Measurements from ENCODE around the gene SLC3A2. TPM values are rescaled to one million over a fixed set of nuclear protein-coding genes. Genes with fewer than 3 reads are reported as not detected.

SLC3A2 gene
- total and polyA plus RNA-seq, 2 donors (not counting 3 experiments of a cell fraction or from before 2014, with no cell fraction given): 208 to 337 TPM

GRCh38 chr11:62865635-62866034 lies 15.1 kb upstream of the SLC3A2 start:
- intact Hi-C loops (cut with micrococcal nuclease): no loop called here
- no peak for TF ChIP-seq POLR2AphosphoS5 (IDR thresholded peaks at IDR 0.05; ENCODE audit: insufficient read depth, low read depth, low read length)
- no peak for TF ChIP-seq JUN (IDR thresholded peaks at IDR 0.05; ENCODE audit: borderline replicate concordance, insufficient read depth, insufficient read length, low read depth)
- TF ChIP-seq EZH2 (IDR thresholded peaks at IDR 0.05; ENCODE audit: borderline replicate concordance, low read depth, low read length, severe bottlenecking): no peak
- no peak for TF ChIP-seq GATA2 (IDR thresholded peaks at IDR 0.05; ENCODE audit: insufficient read depth, insufficient read length, low read depth, low read length)
- no peak for TF ChIP-seq MYC (IDR thresholded peaks at IDR 0.05; ENCODE audit: low read depth, low read length)
- TF ChIP-seq FOS (IDR thresholded peaks at IDR 0.05; ENCODE audit: borderline replicate concordance, insufficient read depth, low read length): no peak
- TF ChIP-seq, protein P1, sequence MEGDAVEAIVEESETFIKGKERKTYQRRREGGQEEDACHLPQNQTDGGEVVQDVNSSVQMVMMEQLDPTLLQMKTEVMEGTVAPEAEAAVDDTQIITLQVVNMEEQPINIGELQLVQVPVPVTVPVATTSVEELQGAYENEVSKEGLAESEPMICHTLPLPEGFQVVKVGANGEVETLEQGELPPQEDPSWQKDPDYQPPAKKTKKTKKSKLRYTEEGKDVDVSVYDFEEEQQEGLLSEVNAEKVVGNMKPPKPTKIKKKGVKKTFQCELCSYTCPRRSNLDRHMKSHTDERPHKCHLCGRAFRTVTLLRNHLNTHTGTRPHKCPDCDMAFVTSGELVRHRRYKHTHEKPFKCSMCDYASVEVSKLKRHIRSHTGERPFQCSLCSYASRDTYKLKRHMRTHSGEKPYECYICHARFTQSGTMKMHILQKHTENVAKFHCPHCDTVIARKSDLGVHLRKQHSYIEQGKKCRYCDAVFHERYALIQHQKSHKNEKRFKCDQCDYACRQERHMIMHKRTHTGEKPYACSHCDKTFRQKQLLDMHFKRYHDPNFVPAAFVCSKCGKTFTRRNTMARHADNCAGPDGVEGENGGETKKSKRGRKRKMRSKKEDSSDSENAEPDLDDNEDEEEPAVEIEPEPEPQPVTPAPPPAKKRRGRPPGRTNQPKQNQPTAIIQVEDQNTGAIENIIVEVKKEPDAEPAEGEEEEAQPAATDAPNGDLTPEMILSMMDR (IDR thresholded peaks at IDR 0.05; ENCODE audit: extremely low read depth in 1 of 2, insufficient read depth in 1 of 2, low read depth in 1 of 2, low read length in 2 of 2): no peak
- TF ChIP-seq, protein P2, sequence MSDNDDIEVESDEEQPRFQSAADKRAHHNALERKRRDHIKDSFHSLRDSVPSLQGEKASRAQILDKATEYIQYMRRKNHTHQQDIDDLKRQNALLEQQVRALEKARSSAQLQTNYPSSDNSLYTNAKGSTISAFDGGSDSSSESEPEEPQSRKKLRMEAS (IDR thresholded peaks at IDR 0.05; ENCODE audit: insufficient read depth, insufficient read length): no peak
- no peak for TF ChIP-seq POLR2A (IDR thresholded peaks at IDR 0.05; ENCODE audit: low read depth, low read length)
- no peaks in the 10 kb centered on the region for H3K4me1 ChIP-seq (ENCODE audit: control insufficient read depth, extremely low read depth, insufficient read depth, low read length)
- peaks cover 33% of the 10 kb centered on the region for H3K79me2 ChIP-seq (ENCODE audit: control insufficient read depth, insufficient read depth, low read length)
- H3K9me1 ChIP-seq (replicated peaks; ENCODE audit: control insufficient read depth, extremely low read depth, insufficient read depth, low read length): no peaks in the 10 kb centered on the region
- H3K27me3 ChIP-seq (ENCODE audit: control insufficient read depth in 2 of 2, insufficient read depth in 2 of 2, low read length in 2 of 2): no peaks in the 10 kb centered on the region
- no peak overlapping the region for H2AFZ ChIP-seq (ENCODE audit: low read depth, low read length)
- no peak overlapping the region for H3K4me2 ChIP-seq (ENCODE audit: insufficient read depth, low read length)
- ChIA-PET CTCF (interaction anchor here (1.1 to 7.2 kb wide), 4 partner anchors 10 to 79 kb away, joined by 4 to 105 read pairs (median 8); partner anchors contain the start of gene TMEM179B), POLR2A (interaction anchor here (0.6 to 3.5 kb wide), 4 partner anchors 16 to 34 kb away, joined by 3 to 20 read pairs (median 6); partner anchors contain the start of genes SLC3A2 and STX5)
- H3K4me3 ChIP-seq (replicated peaks in 1 of 3; ENCODE audit: insufficient read depth in 1 of 3, low read depth in 1 of 3, low read length in 3 of 3): no peak overlapping the region
- H3K27ac ChIP-seq (ENCODE audit: insufficient read depth, low read depth, low read length): no peak overlapping the region
- H3K9ac ChIP-seq (replicated peaks; ENCODE audit: extremely low read depth, insufficient read depth, low read length): no peak overlapping the region
- DNase-seq (ENCODE audit: low read depth, low spot score) (no peak), FAIRE-seq (no peak)
- no TSS peak for BruUV-seq (replicated peaks)
- dilution Hi-C loops (cut with MboI; ENCODE audit: extremely low pct_ligation_motif_present, low sequenced_read_pairs): no loop called here
- H3K36me3 ChIP-seq (ENCODE audit: control insufficient read depth in 2 of 2, extremely low read depth in 1 of 2, insufficient read depth in 2 of 2, low read length in 2 of 2): no peaks in the 10 kb centered on the region
- no peaks in the 10 kb centered on the region for H3K9me3 ChIP-seq (replicated peaks; ENCODE audit: control insufficient read depth, insufficient read depth, low read length)
- H4K20me1 ChIP-seq (replicated peaks; ENCODE audit: control insufficient read depth, extremely low read depth, insufficient read depth, low read length): no peaks in the 10 kb centered on the region

All from endothelial cell of umbilical vein (primary cell).